Measurements from ENCODE around the gene RNF169.
"Not testable (repeated sequence)": the region's sequence is repeated elsewhere in the genome, so short reads cannot be mapped to it uniquely, and the experiment has no call there.

The RNF169 gene

GRCh38 chr11:74729397-74729796 lies 19.3 kb upstream of the RNF169 start:
- DNase-seq: no peak

GRCh38 chr11:74730571-74731260 lies 17.9 kb upstream of the RNF169 start:
- DNase-seq: no peak

- DNase-seq: no peak
Measured at GRCh38 chr11:74731301-74732094, 17.2 kb upstream of the RNF169 start, which contains the start of gene CHRDL2. TSS of gene CHRDL2 (minus strand) at chr11:74731426. CDS start at chr11:74730888, 538 bp downstream.

- DNase-seq: no peak
Measured at GRCh38 chr11:74734559-74734925, 14.1 kb upstream of the RNF169 start.

GRCh38 chr11:74735365-74735928 lies 13.2 kb upstream of the RNF169 start:
- no peak for DNase-seq

- no peak for DNase-seq
Measured at GRCh38 chr11:74736031-74736430, 12.6 kb upstream of the RNF169 start.

GRCh38 chr11:74739546-74740270 lies 8.9 kb upstream of the RNF169 start:
- DNase-seq: no peak

- DNase-seq: no peak
Measured at GRCh38 chr11:74742070-74742469, 6.6 kb upstream of the RNF169 start.

- DNase-seq: no peak
Measured at GRCh38 chr11:74743640-74744039, 5.0 kb upstream of the RNF169 start.

GRCh38 chr11:74744277-74744676 lies 4.4 kb upstream of the RNF169 start:
- DNase-seq: no peak

GRCh38 chr11:74746868-74747267 lies 1.8 kb upstream of the RNF169 start:
- DNase-seq: no peak

- no peak for DNase-seq
Measured at GRCh38 chr11:74749127-74749964, 697 bp downstream of the RNF169 start.

- DNase-seq: no peak
Measured at GRCh38 chr11:74749965-74750296, 1.3 kb downstream of the RNF169 start.

- not testable (repeated sequence) for DNase-seq
Measured at GRCh38 chr11:74750598-74750997, 1.9 kb downstream of the RNF169 start.

- DNase-seq: no peak
Measured at GRCh38 chr11:74751303-74751702, 2.7 kb downstream of the RNF169 start.

GRCh38 chr11:74754507-74755252 lies 6.0 kb downstream of the RNF169 start:
- DNase-seq: no peak

GRCh38 chr11:74755395-74755995 lies 6.8 kb downstream of the RNF169 start:
- no peak for DNase-seq

- DNase-seq: no peak
Measured at GRCh38 chr11:74756571-74756970, 7.9 kb downstream of the RNF169 start.

- DNase-seq: no peak
Measured at GRCh38 chr11:74766905-74767304, 18.3 kb downstream of the RNF169 start.

GRCh38 chr11:74768172-74768651 lies 19.6 kb downstream of the RNF169 start:
- DNase-seq: not testable (repeated sequence)

- no peak for DNase-seq
Measured at GRCh38 chr11:74769055-74769707, 20.5 kb downstream of the RNF169 start.

Data from NCI-H1436 treated with DMSO at 0.1 percent for 48 hours (cell line).